HepG2 (cell line): ENCODE measurements around the gene CFL1. TPM values are rescaled to one million over a fixed set of nuclear protein-coding genes. Genes with fewer than 3 reads are reported as not detected.

Experiments used
- MZF1 ChIP-seq: sonication (generic); formaldehyde crosslinking; IDR thresholded peaks from 2 replicates; pipeline ENCODE4 v1.8.1; 2023; ENCODE audit warnings: mild to moderate bottlenecking, missing genetic modification reagents, borderline replicate concordance
- NRL ChIP-seq: sonication (generic); formaldehyde crosslinking; IDR thresholded peaks from 2 replicates; pipeline ENCODE4 v1.5.0; 2020; ENCODE audit warnings: missing genetic modification reagents, mild to moderate bottlenecking, moderate library complexity, borderline replicate concordance
- POLR2G ChIP-seq: fragments of 200-400 bp; formaldehyde crosslinking; IDR thresholded peaks from 2 replicates; pipeline ENCODE4 v1.6.1; 2018; ENCODE audit warnings: mild to moderate bottlenecking, low read depth, low read length, moderate library complexity
- RBFOX2 ChIP-seq: fragments of 200-400 bp; formaldehyde crosslinking; IDR thresholded peaks from 2 replicates; pipeline ENCODE4 v1.6.1; 2017; ENCODE audit warnings: low read depth, mild to moderate bottlenecking, low read length
- SAFB2 ChIP-seq: sonication (generic); formaldehyde crosslinking; IDR thresholded peaks from 2 replicates; pipeline ENCODE4 v1.5.1; 2020; ENCODE audit warnings: missing genetic modification reagents, low read depth, mild to moderate bottlenecking, borderline replicate concordance
- TBL1XR1 ChIP-seq: fragments of 150-350 bp; IDR thresholded peaks from 2 replicates; pipeline ENCODE4 v1.6.1; 2014; ENCODE audit warnings: borderline replicate concordance, low read length; ENCODE audit not compliant: partially characterized antibody
- YY1 ChIP-seq: IDR thresholded peaks from 2 replicates; pipeline ENCODE4 v1.6.1; 2011; ENCODE audit warnings: low read length, low read depth, moderate library complexity, mild to moderate bottlenecking; ENCODE audit not compliant: insufficient read depth, insufficient replicate concordance
- ZEB1 ChIP-seq: IDR thresholded peaks from 2 replicates; pipeline ENCODE4 v1.6.1; 2012; ENCODE audit warnings: mild to moderate bottlenecking, low read depth, inconsistent platforms; ENCODE audit not compliant: insufficient replicate concordance
- ZFP41 ChIP-seq: sonication (generic); formaldehyde crosslinking; IDR thresholded peaks from 2 replicates; pipeline ENCODE4 v1.4.0; 2020; ENCODE audit warnings: mild to moderate bottlenecking, missing genetic modification reagents, borderline replicate concordance
- ZKSCAN1 ChIP-seq: fragments of 150-350 bp; IDR thresholded peaks from 2 replicates; pipeline ENCODE4 v1.6.1; 2014; ENCODE audit warnings: low read length
- ZNF160 ChIP-seq: sonication (generic); formaldehyde crosslinking; IDR thresholded peaks from 2 replicates; pipeline ENCODE4 v1.8.0; 2022; ENCODE audit warnings: mild to moderate bottlenecking, inconsistent platforms, missing genetic modification reagents
- ZNF33A ChIP-seq: sonication (generic); formaldehyde crosslinking; IDR thresholded peaks from 2 replicates; pipeline ENCODE4 v1.5.1; 2020; ENCODE audit warnings: missing genetic modification reagents, mild to moderate bottlenecking, moderate library complexity, borderline replicate concordance
- ZNF430 ChIP-seq: sonication (generic); formaldehyde crosslinking; IDR thresholded peaks from 2 replicates; pipeline ENCODE4 v1.9.0; 2021; ENCODE audit warnings: mild to moderate bottlenecking, missing genetic modification reagents
- ZNF589 ChIP-seq: sonication (generic); formaldehyde crosslinking; conservative IDR thresholded peaks from 2 replicates; pipeline ENCODE4 v1.8.0; 2022; ENCODE audit warnings: mild to moderate bottlenecking, moderate library complexity, missing genetic modification reagents
- ZZZ3 ChIP-seq: sonication (generic); formaldehyde crosslinking; IDR thresholded peaks from 2 replicates; pipeline ENCODE4 v1.4.0; 2020; ENCODE audit warnings: missing genetic modification reagents, mild to moderate bottlenecking, borderline replicate concordance
- polyA plus RNA-seq, 8 experiments: library from polyadenylated mRNA; depleted of rRNA in 3 of 8; stranded (reverse) in 7 of 8; unstranded in 1 of 8; fragments of >200 nt; fragmentation: Illumina TruSeq in 4 of 8; extraction: Trizol in 4 of 8; gene quantifications; 2 replicates each; pipeline versions ENCODE4 v1.2.1 to v1.2.3, GENCODE V29; 2011 to 2016; ENCODE audit warnings: low read depth in 4 of 8, missing spikeins in 1 of 8, mixed read lengths in 1 of 8; ENCODE audit not compliant: insufficient read depth in 1 of 8
- total RNA-seq, 5 experiments: library from RNA; depleted of rRNA; stranded (reverse); fragments of >200 nt; fragmentation: Illumina TruSeq; extraction: Trizol; gene quantifications; 2 replicates each; pipeline ENCODE4 v1.2.3, GENCODE V29; 2016; ENCODE audit warnings: low read depth in 1 of 5
- TF ChIP-seq, protein P1 (sequence below): sonication (generic); formaldehyde crosslinking; IDR thresholded peaks from 2 replicates; pipeline ENCODE4 v1.5.0; 2020; ENCODE audit warnings: missing genetic modification reagents
- TF ChIP-seq, protein P2 (sequence below): sonication (generic); formaldehyde crosslinking; IDR thresholded peaks from 2 replicates; pipeline ENCODE4 v1.4.0; 2020; ENCODE audit warnings: missing genetic modification reagents
- TF ChIP-seq, protein P3 (sequence below): sonication (generic); formaldehyde crosslinking; IDR thresholded peaks from 2 replicates; pipeline ENCODE4 v1.4.0; 2020; ENCODE audit warnings: mild to moderate bottlenecking, low read depth, missing genetic modification reagents
- TF ChIP-seq, protein P4 (sequence below): sonication (generic); formaldehyde crosslinking; IDR thresholded peaks from 2 replicates; pipeline ENCODE4 v1.8.1; 2023; ENCODE audit warnings: mild to moderate bottlenecking, missing genetic modification reagents

CFL1 gene
- total and polyA plus RNA-seq, 2 of the 13 experiments (the other 11 are each of a cell fraction or from before 2014, with no cell fraction given): 379 to 383 TPM

DNA sequence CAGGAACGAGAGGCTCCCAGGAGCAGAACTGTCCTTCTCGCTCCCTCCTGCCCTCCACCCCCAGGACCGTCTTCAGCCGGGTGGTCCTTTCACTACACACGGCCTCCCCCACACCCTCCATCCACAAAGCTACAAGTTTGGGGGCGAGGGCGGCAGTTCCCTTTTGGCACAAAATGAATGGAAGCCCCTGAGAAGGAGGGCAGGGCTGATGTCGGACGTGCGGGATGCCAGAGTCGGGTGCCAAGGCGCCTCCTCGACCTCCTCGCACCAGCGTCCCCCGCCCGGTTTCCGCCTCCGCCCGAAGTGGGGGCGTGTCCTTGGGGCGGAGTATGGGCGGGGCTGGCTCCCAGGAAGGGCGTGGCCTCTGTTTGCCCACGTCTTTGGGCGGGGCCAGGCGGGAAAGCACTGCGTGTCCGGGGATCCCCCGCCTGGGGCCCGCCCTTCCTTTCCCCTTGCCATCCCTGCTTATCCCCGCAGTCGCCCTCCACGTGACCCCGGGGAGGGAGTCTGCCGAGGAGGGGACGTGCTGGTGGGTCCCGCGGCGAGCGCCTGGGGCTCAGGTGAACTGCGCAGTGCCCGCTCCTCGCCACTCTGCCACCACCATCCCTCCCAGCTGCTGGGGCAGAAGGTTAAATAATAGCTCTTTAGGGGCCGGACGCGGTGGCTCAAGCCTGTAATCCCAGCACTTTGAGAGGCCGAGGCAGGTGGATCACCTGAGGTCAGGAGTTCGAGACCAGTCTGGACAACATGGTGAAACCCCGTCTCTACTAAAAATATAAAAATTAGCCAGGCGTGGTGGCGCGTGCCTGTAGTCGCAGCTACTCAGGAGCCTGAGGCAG lies 15.6 kb upstream of the CFL1 start (continued):
- TF ChIP-seq, protein P1, sequence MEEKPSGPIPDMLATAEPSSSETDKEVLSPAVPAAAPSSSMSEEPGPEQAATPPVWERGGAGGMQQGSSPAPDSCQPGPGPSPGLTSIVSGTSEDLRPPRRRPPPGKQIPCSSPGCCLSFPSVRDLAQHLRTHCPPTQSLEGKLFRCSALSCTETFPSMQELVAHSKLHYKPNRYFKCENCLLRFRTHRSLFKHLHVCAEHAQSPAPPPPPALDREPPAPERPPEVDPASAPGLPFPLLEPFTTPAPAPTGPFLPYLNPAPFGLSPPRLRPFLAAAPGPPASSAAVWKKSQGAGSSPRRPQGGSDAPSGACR (CRISPR knock-in tag): peak; percentile 79
- TF ChIP-seq, protein P2, sequence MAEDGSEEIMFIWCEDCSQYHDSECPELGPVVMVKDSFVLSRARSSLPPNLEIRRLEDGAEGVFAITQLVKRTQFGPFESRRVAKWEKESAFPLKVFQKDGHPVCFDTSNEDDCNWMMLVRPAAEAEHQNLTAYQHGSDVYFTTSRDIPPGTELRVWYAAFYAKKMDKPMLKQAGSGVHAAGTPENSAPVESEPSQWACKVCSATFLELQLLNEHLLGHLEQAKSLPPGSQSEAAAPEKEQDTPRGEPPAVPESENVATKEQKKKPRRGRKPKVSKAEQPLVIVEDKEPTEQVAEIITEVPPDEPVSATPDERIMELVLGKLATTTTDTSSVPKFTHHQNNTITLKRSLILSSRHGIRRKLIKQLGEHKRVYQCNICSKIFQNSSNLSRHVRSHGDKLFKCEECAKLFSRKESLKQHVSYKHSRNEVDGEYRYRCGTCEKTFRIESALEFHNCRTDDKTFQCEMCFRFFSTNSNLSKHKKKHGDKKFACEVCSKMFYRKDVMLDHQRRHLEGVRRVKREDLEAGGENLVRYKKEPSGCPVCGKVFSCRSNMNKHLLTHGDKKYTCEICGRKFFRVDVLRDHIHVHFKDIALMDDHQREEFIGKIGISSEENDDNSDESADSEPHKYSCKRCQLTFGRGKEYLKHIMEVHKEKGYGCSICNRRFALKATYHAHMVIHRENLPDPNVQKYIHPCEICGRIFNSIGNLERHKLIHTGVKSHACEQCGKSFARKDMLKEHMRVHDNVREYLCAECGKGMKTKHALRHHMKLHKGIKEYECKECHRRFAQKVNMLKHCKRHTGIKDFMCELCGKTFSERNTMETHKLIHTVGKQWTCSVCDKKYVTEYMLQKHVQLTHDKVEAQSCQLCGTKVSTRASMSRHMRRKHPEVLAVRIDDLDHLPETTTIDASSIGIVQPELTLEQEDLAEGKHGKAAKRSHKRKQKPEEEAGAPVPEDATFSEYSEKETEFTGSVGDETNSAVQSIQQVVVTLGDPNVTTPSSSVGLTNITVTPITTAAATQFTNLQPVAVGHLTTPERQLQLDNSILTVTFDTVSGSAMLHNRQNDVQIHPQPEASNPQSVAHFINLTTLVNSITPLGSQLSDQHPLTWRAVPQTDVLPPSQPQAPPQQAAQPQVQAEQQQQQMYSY (CRISPR knock-in tag): no peak
- TF ChIP-seq RBFOX2 (peak; percentile 65), NRL (peak; percentile 82), TBL1XR1 (no peak), ZNF589 (CRISPR knock-in tag) (0 out of 2 replicates have a peak, but pooled peaks have one; percentile 44), POLR2G (peak; percentile 66; the same call in 1 of the 2 replicates), YY1 (no peak), SAFB2 (CRISPR knock-in tag) (peak; percentile 76; the same call in 1 of the 2 replicates), ZZZ3 (CRISPR knock-in tag) (no peak), ZNF430 (CRISPR knock-in tag) (peak; percentile 57; the same call in 1 of the 2 replicates), ZKSCAN1 (peak; percentile 35; the same call in 1 of the 2 replicates), ZFP41 (CRISPR knock-in tag) (no peak), ZNF33A (0 out of 2 replicates have a peak, but pooled peaks have one; percentile 75), MZF1 (CRISPR knock-in tag) (0 out of 2 replicates have a peak, but pooled peaks have one; percentile 44), ZEB1 (no peak), ZNF160 (CRISPR knock-in tag) (no peak)
- TF ChIP-seq, protein P3, sequence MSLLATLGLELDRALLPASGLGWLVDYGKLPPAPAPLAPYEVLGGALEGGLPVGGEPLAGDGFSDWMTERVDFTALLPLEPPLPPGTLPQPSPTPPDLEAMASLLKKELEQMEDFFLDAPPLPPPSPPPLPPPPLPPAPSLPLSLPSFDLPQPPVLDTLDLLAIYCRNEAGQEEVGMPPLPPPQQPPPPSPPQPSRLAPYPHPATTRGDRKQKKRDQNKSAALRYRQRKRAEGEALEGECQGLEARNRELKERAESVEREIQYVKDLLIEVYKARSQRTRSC (CRISPR knock-in tag): no peak
- TF ChIP-seq, protein P4, sequence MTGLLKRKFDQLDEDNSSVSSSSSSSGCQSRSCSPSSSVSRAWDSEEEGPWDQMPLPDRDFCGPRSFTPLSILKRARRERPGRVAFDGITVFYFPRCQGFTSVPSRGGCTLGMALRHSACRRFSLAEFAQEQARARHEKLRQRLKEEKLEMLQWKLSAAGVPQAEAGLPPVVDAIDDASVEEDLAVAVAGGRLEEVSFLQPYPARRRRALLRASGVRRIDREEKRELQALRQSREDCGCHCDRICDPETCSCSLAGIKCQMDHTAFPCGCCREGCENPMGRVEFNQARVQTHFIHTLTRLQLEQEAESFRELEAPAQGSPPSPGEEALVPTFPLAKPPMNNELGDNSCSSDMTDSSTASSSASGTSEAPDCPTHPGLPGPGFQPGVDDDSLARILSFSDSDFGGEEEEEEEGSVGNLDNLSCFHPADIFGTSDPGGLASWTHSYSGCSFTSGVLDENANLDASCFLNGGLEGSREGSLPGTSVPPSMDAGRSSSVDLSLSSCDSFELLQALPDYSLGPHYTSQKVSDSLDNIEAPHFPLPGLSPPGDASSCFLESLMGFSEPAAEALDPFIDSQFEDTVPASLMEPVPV: peak; percentile 70; the same call in 1 of the 2 replicates
